Caco-2 (cell line): ENCODE results near the gene ADA. TPM values are rescaled to one million over a fixed set of nuclear protein-coding genes. Genes with fewer than 3 reads are reported as not detected.

ENCODE experiments used
- BruUV-seq: library from RNA; stranded (reverse); fragments of 400-500 nt; replicated peaks from 2 replicates; lab custom pipeline; 2021; lab: Mats Ljungman, UMichigan
- CTCF ChIA-PET: fragments of 300-600 bp; sonication (Branson Sonifier 250); formaldehyde crosslinking; loops from one replicate; lab custom pipeline; 2022; ENCODE audit warnings: antibody characterized with exemption; lab: Charles Lee
- POLR2A ChIA-PET: fragments of 300-600 bp; sonication (Branson Sonifier 250); formaldehyde crosslinking; loops from one replicate; lab custom pipeline; 2022; ENCODE audit warnings: antibody characterized with exemption; lab: Charles Lee
- DNase-seq, 2 experiments: peaks; one replicate each; pipeline versions ENCODE4 v3.0.0 to v3.0.0-alpha.2; 2020 to 2022
- H3K27me3 ChIP-seq: replicated peaks from 2 replicates; pipeline ENCODE4 v1.6.0; 2011; ENCODE audit warnings: low read length; ENCODE audit not compliant: control insufficient read depth, insufficient read depth
- H3K36me3 ChIP-seq: 2 replicates; pipeline ENCODE4 v1.5.1; 2011; ENCODE audit warnings: low read length; ENCODE audit not compliant: control insufficient read depth, insufficient read depth
- H3K4me1 ChIP-seq: fragments of 250-450 bp; sonication (Bioruptor Pico); 2 replicates; pipeline ENCODE4 v1.5.1; 2020; ENCODE audit warnings: mild to moderate bottlenecking
- H3K4me3 ChIP-seq: 2 replicates; pipeline ENCODE4 v1.5.1; 2011; ENCODE audit warnings: low read depth, mild to moderate bottlenecking, control low read depth, low read length
- H3K9me3 ChIP-seq: fragments of 250-450 bp; sonication (Bioruptor Pico); 2 replicates; pipeline ENCODE4 v1.5.1; 2020; ENCODE audit warnings: mild to moderate bottlenecking, moderate library complexity
- H3K27ac Mint-ChIP-seq: one replicate; pipeline ENCODE4 v1.8.0; 2022; ENCODE audit warnings: mixed read lengths; ENCODE audit not compliant: unreplicated experiment
- H3K27me3 Mint-ChIP-seq: one replicate; pipeline ENCODE4 v1.8.0; 2022; ENCODE audit warnings: mixed read lengths; ENCODE audit not compliant: insufficient read depth, unreplicated experiment
- H3K36me3 Mint-ChIP-seq: one replicate; pipeline ENCODE4 v1.8.0; 2022; ENCODE audit warnings: mild to moderate bottlenecking, mixed read lengths; ENCODE audit not compliant: insufficient read depth, unreplicated experiment
- H3K4me1 Mint-ChIP-seq: one replicate; pipeline ENCODE4 v1.8.0; 2022; ENCODE audit warnings: low read depth, mixed read lengths; ENCODE audit not compliant: unreplicated experiment
- H3K4me3 Mint-ChIP-seq: one replicate; pipeline ENCODE4 v1.8.0; 2022; ENCODE audit warnings: mild to moderate bottlenecking, moderate library complexity, mixed read lengths; ENCODE audit not compliant: unreplicated experiment
- H3K9me3 Mint-ChIP-seq: one replicate; pipeline ENCODE4 v1.8.0; 2022; ENCODE audit warnings: mixed read lengths; ENCODE audit not compliant: unreplicated experiment
- CTCF ChIP-seq, 2 experiments: fragments of 200-600 bp in 1 of 2; IDR thresholded peaks; 1 replicate in 1 of 2; 2 replicates in 1 of 2; pipeline versions ENCODE4 v1.5.1 to v1.8.0; 2011 to 2022; ENCODE audit warnings: antibody characterized with exemption in 1 of 2, control low read depth in 1 of 2, inconsistent platforms in 1 of 2, low read depth in 1 of 2, low read length in 1 of 2, mild to moderate bottlenecking in 1 of 2, moderate library complexity in 1 of 2; ENCODE audit not compliant: insufficient read depth in 1 of 2, severe bottlenecking in 1 of 2, unreplicated experiment in 1 of 2
- intact Hi-C: fragments of 100-400 bp; cut with micrococcal nuclease; formaldehyde crosslinking; loops from one replicate; pipeline ENCODE4 v1.10.0; 2022; ENCODE audit not compliant: unreplicated experiment
- total RNA-seq: library from RNA; stranded (reverse); gene quantifications from 2 replicates; pipeline ENCODE4 v1.2.3, GENCODE V29; 2022

ADA gene
- total RNA-seq, 1 experiment from 2014 or later: 21.1 TPM

GRCh38 chr20:44694159-44694558 lies 42.7 kb upstream of the ADA start:
- Mint-ChIP-seq H3K4me3 (no peak overlapping the region), H3K27ac (no peak overlapping the region), H3K36me3 (peaks cover 17% of the 10 kb centered on the region), H3K9me3 (peaks cover 21% of the 10 kb centered on the region), H3K4me1 (peaks cover 29% of the 10 kb centered on the region), H3K27me3 (no peaks in the 10 kb centered on the region)
- TF ChIP-seq CTCF (IDR thresholded peaks at IDR 0.05; ENCODE audit: insufficient read depth in 1 of 2, low read depth in 1 of 2, low read length in 1 of 2, severe bottlenecking in 1 of 2, unreplicated experiment in 1 of 2): no peak
- CTCF ChIA-PET: no interaction called here
- intact Hi-C loops: no loop called here
- Histone ChIP-seq H3K27me3 (no peaks in the 10 kb centered on the region), H3K36me3 (no peaks in the 10 kb centered on the region), H3K4me3 (no peak overlapping the region), H3K9me3 (peaks cover 6% of the 10 kb centered on the region), H3K4me1 (peaks cover 21% of the 10 kb centered on the region)
- no TSS peak for BruUV-seq
- DNase-seq: no peak
- POLR2A ChIA-PET: interaction anchor here (1.0 kb wide), 1 partner anchor 191 kb away, joined by 4 read pairs; the partner anchor contains the start of gene YWHAB

- Histone ChIP-seq H3K9me3 (peaks cover 6% of the 10 kb centered on the region), H3K4me1 (peaks cover 21% of the 10 kb centered on the region), H3K27me3 (no peaks in the 10 kb centered on the region), H3K4me3 (no peak overlapping the region), H3K36me3 (no peaks in the 10 kb centered on the region)
- BruUV-seq: no TSS peak
- H3K4me1 Mint-ChIP-seq: peaks cover 29% of the 10 kb centered on the region
- H3K27ac Mint-ChIP-seq: peak overlapping the region; percentile 87
- ChIA-PET CTCF (interaction anchor here (0.6 to 2.0 kb wide), 4 partner anchors 9 to 169 kb away, joined by 3 to 10 read pairs (median 5); no protein-coding TSS in a partner anchor), POLR2A (interaction anchor here (1.0 kb wide), 1 partner anchor 192 kb away, joined by 4 read pairs; the partner anchor contains the start of gene YWHAB)
- DNase-seq: no peak
- intact Hi-C loops: loop anchor here (1.0 to 2.0 kb wide), 4 partner anchors 8 to 217 kb away; partner anchors contain the start of gene PABPC1L
- peaks cover 21% of the 10 kb centered on the region for H3K9me3 Mint-ChIP-seq
- peaks cover 17% of the 10 kb centered on the region for H3K36me3 Mint-ChIP-seq
- H3K27me3 Mint-ChIP-seq: no peaks in the 10 kb centered on the region
- no peak for TF ChIP-seq CTCF (IDR thresholded peaks at IDR 0.05; ENCODE audit: insufficient read depth in 1 of 2, low read depth in 1 of 2, low read length in 1 of 2, severe bottlenecking in 1 of 2, unreplicated experiment in 1 of 2)
- H3K4me3 Mint-ChIP-seq: no peak overlapping the region
Measured at GRCh38 chr20:44693627-44694026, 42.1 kb upstream of the ADA start.

- Histone ChIP-seq H3K4me3 (no peak overlapping the region), H3K9me3 (peaks cover 6% of the 10 kb centered on the region), H3K36me3 (no peaks in the 10 kb centered on the region), H3K27me3 (no peaks in the 10 kb centered on the region), H3K4me1 (peaks cover 21% of the 10 kb centered on the region)
- intact Hi-C loops: loop anchor here (1.0 to 2.0 kb wide), 4 partner anchors 8 to 217 kb away; partner anchors contain the start of gene PABPC1L
- H3K4me3 Mint-ChIP-seq: peak overlapping the region; percentile 64
- H3K9me3 Mint-ChIP-seq: peaks cover 21% of the 10 kb centered on the region
- ChIA-PET POLR2A (interaction anchor here (1.2 kb wide), 1 partner anchor 192 kb away, joined by 3 read pairs; the partner anchor contains the start of gene YWHAB), CTCF (interaction anchor here (0.6 to 2.0 kb wide), 4 partner anchors 8 to 170 kb away, joined by 3 to 10 read pairs (median 5); no protein-coding TSS in a partner anchor)
- H3K4me1 Mint-ChIP-seq: peaks cover 29% of the 10 kb centered on the region
- no TSS peak for BruUV-seq
- H3K36me3 Mint-ChIP-seq: peaks cover 17% of the 10 kb centered on the region
- TF ChIP-seq CTCF (IDR thresholded peaks at IDR 0.05; ENCODE audit: insufficient read depth in 1 of 2, low read depth in 1 of 2, low read length in 1 of 2, severe bottlenecking in 1 of 2, unreplicated experiment in 1 of 2): no peak
- DNase-seq: peak; percentile 96 to 98
- no peaks in the 10 kb centered on the region for H3K27me3 Mint-ChIP-seq
- H3K27ac Mint-ChIP-seq: peak overlapping the region; percentile 87
Measured at GRCh38 chr20:44692932-44693480, 41.5 kb upstream of the ADA start.
